ENCODE data around the gene CAB39L.

CAB39L gene

DNA sequence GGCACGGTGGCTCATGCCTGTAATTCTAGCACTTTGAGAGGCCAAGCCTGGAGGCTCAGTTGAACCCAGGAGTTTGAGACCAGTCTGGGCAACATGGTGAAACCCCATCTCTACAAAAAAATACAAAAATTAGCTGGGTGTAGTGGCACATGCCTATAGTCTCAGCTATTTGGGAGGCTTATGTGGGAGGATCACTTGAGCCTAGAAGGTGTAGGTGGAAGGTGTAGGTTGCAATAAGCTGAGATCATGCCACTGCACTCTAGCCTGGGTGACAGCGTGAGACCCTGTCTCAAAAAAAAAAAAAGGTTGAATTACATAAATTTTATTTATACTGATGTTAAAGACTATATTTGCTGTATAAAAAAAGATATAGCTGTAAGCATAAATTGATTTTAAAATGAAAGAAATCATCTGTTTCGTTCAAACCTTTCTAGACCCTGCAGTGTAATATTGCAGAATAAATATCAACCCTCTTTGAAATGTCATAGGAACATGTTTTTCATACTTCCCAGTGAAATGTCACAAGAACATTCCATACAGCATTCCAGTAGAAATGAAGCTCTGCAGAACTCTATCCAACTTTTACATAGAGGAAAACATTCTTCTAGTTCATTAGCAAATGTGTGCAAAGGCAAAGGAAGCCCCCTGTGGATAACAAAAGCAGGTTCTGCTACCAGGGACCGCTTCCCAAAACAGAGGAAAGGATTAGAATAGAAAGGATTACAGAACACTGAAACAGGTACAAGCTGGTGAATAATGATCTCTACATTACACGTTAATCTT lies 76.0 kb downstream of the CAB39L start:
- TF ChIP-seq, protein P1, sequence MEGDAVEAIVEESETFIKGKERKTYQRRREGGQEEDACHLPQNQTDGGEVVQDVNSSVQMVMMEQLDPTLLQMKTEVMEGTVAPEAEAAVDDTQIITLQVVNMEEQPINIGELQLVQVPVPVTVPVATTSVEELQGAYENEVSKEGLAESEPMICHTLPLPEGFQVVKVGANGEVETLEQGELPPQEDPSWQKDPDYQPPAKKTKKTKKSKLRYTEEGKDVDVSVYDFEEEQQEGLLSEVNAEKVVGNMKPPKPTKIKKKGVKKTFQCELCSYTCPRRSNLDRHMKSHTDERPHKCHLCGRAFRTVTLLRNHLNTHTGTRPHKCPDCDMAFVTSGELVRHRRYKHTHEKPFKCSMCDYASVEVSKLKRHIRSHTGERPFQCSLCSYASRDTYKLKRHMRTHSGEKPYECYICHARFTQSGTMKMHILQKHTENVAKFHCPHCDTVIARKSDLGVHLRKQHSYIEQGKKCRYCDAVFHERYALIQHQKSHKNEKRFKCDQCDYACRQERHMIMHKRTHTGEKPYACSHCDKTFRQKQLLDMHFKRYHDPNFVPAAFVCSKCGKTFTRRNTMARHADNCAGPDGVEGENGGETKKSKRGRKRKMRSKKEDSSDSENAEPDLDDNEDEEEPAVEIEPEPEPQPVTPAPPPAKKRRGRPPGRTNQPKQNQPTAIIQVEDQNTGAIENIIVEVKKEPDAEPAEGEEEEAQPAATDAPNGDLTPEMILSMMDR (IDR thresholded peaks at IDR 0.05; ENCODE audit: control insufficient read depth, insufficient read depth, low read depth, low read length, missing control alignments): no peak
- no peak for DNase-seq (ENCODE audit: low read depth)

DNA sequence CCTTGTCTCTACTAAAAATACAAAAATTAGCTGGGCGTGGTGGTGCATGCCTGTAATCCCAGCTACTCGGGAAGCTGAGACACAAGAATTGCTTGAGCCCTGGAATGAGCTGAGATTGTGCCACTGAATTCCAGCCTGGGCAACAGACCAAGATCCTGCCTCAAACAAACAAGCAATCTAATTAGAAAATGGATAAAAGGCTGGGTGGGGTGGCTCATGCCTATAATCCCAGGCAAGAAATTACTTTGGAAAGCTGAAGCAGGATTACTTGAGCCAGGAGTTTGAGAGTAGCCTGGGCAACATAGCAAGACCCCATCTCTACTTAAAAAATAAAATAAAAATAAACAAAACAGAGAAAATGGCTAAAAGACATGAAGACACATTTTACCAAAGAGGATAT lies 77.0 kb downstream of the CAB39L start:
- DNase-seq (ENCODE audit: low read depth): no peak
- TF ChIP-seq, protein P1 (IDR thresholded peaks at IDR 0.05; ENCODE audit: control insufficient read depth, insufficient read depth, low read depth, low read length, missing control alignments): no peak
- H3K4me3 ChIP-seq (ENCODE audit: control insufficient read depth, low read depth, low read length): no peak overlapping the region

More for the DNA sequence above, 76.0 kb downstream of the CAB39L start:
- H3K4me3 ChIP-seq (ENCODE audit: control insufficient read depth, low read depth, low read length): no peak overlapping the region

DNA sequence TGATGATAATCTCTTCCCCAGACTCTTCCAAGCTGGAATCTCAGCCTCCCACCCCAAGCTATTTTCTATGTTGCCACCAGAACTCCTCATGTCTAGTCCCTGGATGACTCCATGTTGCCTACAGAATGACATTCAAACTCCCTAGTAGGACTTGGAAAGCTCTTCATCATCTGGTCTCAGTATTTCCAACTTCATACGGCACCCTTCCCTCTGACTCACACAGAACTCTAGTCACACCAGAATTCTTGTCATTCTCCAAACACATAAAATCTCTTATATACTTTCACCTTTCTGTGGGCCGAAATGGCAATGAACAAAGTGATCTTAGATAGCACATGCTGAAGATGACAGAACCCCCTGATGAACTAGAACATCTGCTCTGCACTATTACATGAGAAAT lies 86.2 kb downstream of the CAB39L start:
- TF ChIP-seq, protein P1 (IDR thresholded peaks at IDR 0.05; ENCODE audit: control insufficient read depth, insufficient read depth, low read depth, low read length, missing control alignments): no peak
- DNase-seq (ENCODE audit: low read depth): no peak
- H3K4me3 ChIP-seq (ENCODE audit: control insufficient read depth, low read depth, low read length): no peak overlapping the region

DNA sequence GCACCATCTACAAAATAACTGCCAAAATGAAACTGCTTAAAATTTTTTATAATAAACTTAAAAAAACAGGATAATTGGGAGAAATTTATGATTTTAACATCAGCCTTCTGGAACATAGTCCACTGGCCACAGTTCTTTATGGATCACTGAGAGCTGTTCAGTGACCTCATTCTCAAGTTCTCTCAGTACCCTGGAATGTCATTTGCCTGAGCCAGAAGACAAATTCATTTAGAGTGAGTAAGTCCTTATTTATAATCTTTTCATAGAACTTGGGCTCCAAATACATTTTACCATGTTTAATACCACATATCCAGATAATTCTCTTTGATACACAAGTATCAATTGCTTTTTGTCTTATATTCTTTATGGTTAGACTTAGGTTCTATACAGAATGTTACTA lies 87.6 kb downstream of the CAB39L start:
- TF ChIP-seq, protein P1 (IDR thresholded peaks at IDR 0.05; ENCODE audit: control insufficient read depth, insufficient read depth, low read depth, low read length, missing control alignments): no peak
- no peak overlapping the region for H3K4me3 ChIP-seq (ENCODE audit: control insufficient read depth, low read depth, low read length)
- peak; percentile 83 for DNase-seq (ENCODE audit: low read depth)

DNA sequence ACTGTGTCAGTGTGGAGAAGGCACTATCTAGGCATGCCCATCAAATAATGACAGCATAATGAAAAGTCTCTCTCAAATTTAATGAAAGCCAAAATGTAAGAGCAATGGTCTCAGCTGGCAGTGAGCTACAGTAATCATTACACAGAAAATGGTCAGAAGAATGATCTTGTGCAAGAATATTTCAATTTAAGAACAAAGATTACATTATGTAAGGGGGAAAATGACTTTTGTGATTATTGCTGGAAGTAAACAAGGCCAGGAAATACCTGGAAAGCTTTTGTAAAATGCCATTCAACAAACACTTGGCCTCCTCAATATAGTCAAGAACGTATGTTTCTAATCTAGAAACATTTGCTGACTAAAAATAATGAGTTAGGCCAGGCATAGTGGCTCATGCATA lies 89.1 kb downstream of the CAB39L start:
- no peak overlapping the region for H3K4me3 ChIP-seq (ENCODE audit: control insufficient read depth, low read depth, low read length)
- DNase-seq (ENCODE audit: low read depth): no peak
- TF ChIP-seq, protein P1 (IDR thresholded peaks at IDR 0.05; ENCODE audit: control insufficient read depth, insufficient read depth, low read depth, low read length, missing control alignments): no peak

DNA sequence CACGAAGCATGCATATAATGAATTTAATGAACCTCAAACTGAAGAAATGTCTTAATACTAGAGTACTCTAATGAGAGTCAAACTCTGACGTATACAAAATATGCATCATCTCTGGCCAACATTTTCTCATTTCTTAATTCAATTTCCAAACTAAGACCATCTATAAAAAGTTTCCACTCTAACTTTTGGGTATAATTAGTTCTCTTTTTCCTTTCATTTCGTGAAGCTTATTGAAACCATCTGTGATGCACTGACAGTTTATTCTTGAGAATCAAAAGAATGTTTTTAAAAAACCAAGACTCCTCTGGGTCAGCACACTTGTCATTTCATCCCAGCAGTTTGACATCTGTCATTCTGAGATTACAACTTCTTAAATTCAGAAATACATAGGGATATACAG lies 90.0 kb downstream of the CAB39L start:
- H3K4me3 ChIP-seq (ENCODE audit: control insufficient read depth, low read depth, low read length): no peak overlapping the region
- DNase-seq (ENCODE audit: low read depth): no peak
- TF ChIP-seq, protein P1 (IDR thresholded peaks at IDR 0.05; ENCODE audit: control insufficient read depth, insufficient read depth, low read depth, low read length, missing control alignments): no peak

All from AG09309 (cell line).